Prostate gland (tissue), 2 donors: Measurements from ENCODE around the gene CNOT9. TPM values are rescaled to one million over a fixed set of nuclear protein-coding genes. Genes with fewer than 3 reads are reported as not detected.

ENCODE experiments used
- DNase-seq: peaks from one replicate; pipeline ENCODE4 v3.0.0-alpha.2; 2019; ENCODE audit warnings: low spot score
- H3K27ac ChIP-seq, 2 donors: fragments of 200-600 bp; sonication (generic); 2 replicates each; pipeline ENCODE4 v1.5.1; 2017 to 2019
- H3K27me3 ChIP-seq: fragments of 200-600 bp; sonication (generic); replicated peaks from 2 replicates; pipeline ENCODE4 v1.5.1; 2019; ENCODE audit not compliant: insufficient read depth
- H3K36me3 ChIP-seq, 2 donors: fragments of 200-600 bp; sonication (generic); 1 replicate in 1 of 2; 2 replicates in 1 of 2; pipeline versions ENCODE4 v1.5.1 to v1.8.1; 2017 to 2019
- H3K4me1 ChIP-seq: fragments of 200-600 bp; sonication (generic); replicated peaks from 2 replicates; pipeline ENCODE4 v1.5.1; 2019
- H3K4me3 ChIP-seq, 2 donors: fragments of 200-600 bp; sonication (generic); 2 replicates each; pipeline ENCODE4 v1.5.1; 2017 to 2019
- H3K9me3 ChIP-seq: fragments of 200-600 bp; sonication (generic); 2 replicates; pipeline ENCODE4 v1.5.1; 2017
- POLR2A ChIP-seq: fragments of 450-650 bp; IDR thresholded peaks from one replicate; pipeline ENCODE4 v1.6.1; 2016; ENCODE audit warnings: antibody characterized with exemption, mild to moderate bottlenecking
- POLR2AphosphoS5 ChIP-seq: sonication (generic); formaldehyde crosslinking; IDR thresholded peaks from one replicate; pipeline ENCODE4 v1.6.1; 2017; ENCODE audit warnings: antibody characterized with exemption
- WGBS: methylation state at CpG from one replicate; pipeline ENCODE4 v1.1.5; 2018; 5-methylcytosine and 5-hydroxymethylcytosine counted together
- intact Hi-C: fragments of 100-400 bp; cut with DNase I; formaldehyde crosslinking; loops from one replicate; pipeline ENCODE4 v1.14.2; 2022
- total RNA-seq, 2 donors: library from RNA; depleted of rRNA; stranded (reverse); fragments of >200 nt; gene quantifications; one replicate each; pipeline ENCODE4 v1.1.0, GENCODE V29; 2016
- TF ChIP-seq, protein P1 (sequence below), 4 experiments: fragments of 200-600 bp in 2 of 4; fragments of 450-650 bp in 2 of 4; sonication (generic) in 2 of 4; IDR thresholded peaks; 1 replicate in 3 of 4; 2 replicates in 1 of 4; pipeline ENCODE4 v1.5.1; 2016 to 2019; ENCODE audit warnings: antibody characterized with exemption in 4 of 4, mild to moderate bottlenecking in 2 of 4, moderate library complexity in 2 of 4

CNOT9 gene
- total RNA-seq, 2 donors from 2014 or later: 31.7 to 77.6 TPM

DNA sequence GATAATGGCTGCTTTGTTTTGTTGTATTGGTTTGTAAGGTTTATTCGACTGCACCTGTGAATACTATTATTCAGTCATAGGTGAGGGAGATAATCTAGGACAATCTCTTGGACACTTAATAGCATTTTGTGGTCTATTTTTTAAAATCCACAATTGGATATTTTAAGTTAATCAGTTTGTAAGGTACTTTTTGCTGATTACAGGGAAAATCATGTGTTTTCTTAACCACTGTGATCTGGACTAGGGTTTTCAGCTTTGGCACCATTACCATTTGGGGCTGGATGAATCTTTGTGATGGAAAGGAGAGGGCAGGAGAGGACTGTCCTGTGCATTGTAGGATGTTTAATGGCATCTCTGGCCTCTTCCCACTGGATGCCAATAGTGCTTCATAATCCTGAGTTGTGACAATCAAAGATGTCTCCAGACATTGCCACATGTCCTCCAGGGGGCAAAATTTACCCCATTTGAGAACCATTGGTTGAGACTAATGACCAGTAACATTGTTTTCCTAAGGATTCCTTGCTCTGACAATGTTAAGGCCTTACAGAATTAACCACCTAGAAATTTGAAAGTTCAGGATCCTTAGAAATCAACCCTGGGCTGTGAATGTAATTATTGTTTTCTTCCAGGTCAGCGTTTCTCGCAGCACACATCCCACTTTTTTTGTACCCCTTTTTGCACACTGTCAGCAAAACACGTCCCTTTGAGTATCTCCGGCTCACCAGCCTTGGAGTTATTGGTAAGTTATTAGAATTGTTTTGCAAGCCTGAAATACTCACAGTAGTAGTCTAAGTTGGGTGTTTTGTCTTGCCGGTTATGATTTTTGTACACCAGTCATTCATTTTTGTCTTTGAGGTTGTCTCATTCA is 15.6 kb downstream of the CNOT9 start:
- TF ChIP-seq POLR2A: no peak
- TF ChIP-seq POLR2AphosphoS5: no peak
- TF ChIP-seq, protein P1, sequence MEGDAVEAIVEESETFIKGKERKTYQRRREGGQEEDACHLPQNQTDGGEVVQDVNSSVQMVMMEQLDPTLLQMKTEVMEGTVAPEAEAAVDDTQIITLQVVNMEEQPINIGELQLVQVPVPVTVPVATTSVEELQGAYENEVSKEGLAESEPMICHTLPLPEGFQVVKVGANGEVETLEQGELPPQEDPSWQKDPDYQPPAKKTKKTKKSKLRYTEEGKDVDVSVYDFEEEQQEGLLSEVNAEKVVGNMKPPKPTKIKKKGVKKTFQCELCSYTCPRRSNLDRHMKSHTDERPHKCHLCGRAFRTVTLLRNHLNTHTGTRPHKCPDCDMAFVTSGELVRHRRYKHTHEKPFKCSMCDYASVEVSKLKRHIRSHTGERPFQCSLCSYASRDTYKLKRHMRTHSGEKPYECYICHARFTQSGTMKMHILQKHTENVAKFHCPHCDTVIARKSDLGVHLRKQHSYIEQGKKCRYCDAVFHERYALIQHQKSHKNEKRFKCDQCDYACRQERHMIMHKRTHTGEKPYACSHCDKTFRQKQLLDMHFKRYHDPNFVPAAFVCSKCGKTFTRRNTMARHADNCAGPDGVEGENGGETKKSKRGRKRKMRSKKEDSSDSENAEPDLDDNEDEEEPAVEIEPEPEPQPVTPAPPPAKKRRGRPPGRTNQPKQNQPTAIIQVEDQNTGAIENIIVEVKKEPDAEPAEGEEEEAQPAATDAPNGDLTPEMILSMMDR (IDR thresholded peaks at IDR 0.05): no peak
- DNase-seq: no peak
- H3K27ac ChIP-seq: no peak overlapping the region
- no peaks in the 10 kb centered on the region for H3K4me1 ChIP-seq
- H3K9me3 ChIP-seq: no peaks in the 10 kb centered on the region
- H3K27me3 ChIP-seq: no peaks in the 10 kb centered on the region
- WGBS: 96% methylated on average over 6 of the region's 6 CpGs
- peaks cover 0 to 4% of the 10 kb centered on the region in 2 donors for H3K36me3 ChIP-seq
- intact Hi-C loops: no loop called here
- no peak overlapping the region for H3K4me3 ChIP-seq

GRCh38 chr2:218585541-218585940 is 16.9 kb downstream of the CNOT9 start:
- TF ChIP-seq POLR2A (no peak), POLR2AphosphoS5 (no peak)
- TF ChIP-seq, protein P1 (IDR thresholded peaks at IDR 0.05): no peak
- 100% methylated on average over 1 of the region's 1 CpG for WGBS
- intact Hi-C loops: no loop called here
- Histone ChIP-seq H3K9me3 (no peaks in the 10 kb centered on the region), H3K4me3 (no peak overlapping the region), H3K36me3 (peaks cover 0 to 4% of the 10 kb centered on the region in 2 donors), H3K27me3 (no peaks in the 10 kb centered on the region), H3K27ac (no peak overlapping the region), H3K4me1 (no peaks in the 10 kb centered on the region)
- no peak for DNase-seq

DNA sequence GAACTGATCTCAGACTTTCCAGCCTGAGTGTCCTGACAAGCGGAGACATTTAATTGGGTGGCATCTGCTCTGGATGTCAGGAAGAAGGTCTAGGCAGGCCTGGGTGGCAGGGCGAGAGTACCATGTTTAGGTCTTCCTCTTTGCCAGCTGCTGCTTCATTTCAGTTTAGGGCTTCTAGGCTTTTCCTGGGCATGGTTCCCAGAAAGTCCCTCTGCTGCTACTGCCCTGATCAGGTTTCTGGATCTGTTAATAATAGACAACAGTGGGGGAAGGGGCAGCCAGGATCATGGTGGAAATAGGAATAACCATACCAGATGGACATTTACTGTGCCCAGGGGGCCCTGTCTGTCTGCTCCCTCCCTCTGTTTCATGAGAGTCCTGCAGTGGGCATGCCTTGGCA is 36.8 kb downstream of the CNOT9 start:
- WGBS: 59% methylated on average over 2 of the region's 2 CpGs
- intact Hi-C loops: loop anchor here (5.0 kb wide), 1 partner anchor 33 kb away; no protein-coding TSS in a partner anchor
- no peak for DNase-seq

DNA sequence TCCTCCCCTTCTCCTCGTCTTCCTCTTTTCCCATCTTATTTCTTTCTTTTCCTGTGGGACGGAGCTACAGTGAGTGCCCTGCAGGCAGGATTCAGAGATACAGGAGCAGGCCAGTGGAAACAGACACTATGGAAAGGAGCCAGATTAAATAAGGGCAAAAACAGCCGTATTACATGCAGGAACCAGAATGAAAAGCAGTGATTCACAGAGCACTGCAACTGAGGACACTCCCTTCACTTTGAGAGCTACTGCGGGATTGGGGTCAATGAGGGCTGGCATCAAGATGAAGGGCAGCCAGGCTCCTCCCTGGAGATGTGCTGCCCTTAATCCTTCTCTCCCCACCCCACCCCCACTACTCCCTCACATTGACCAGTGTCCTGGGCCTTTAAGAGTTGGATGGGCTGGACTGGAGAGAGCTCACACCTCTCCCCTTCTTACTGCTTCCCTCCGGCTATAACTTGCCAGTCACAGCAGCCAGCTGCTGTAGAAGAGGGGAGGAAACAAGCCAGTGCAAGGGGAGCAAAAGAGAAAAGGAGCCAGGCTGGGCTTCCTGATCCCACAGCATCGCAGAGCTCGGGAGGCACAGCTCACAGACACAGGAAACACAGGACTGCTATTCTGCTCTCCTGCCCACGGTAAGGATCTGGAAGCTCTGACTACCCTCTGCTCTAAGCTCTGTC is 38.9 kb downstream of the CNOT9 start, which contains the start of gene PLCD4:
Gene PLCD4 (plus strand): TSS at position 464 of the 680 bp plus-strand sequence. CDS start 7,841 bp downstream, outside the sequence.
- H3K27me3 ChIP-seq: no peaks in the 10 kb centered on the region
- no peaks in the 10 kb centered on the region for H3K36me3 ChIP-seq
- no peak within 1 kb of the TSS for H3K4me3 ChIP-seq
- no peaks in the 10 kb centered on the region for H3K4me1 ChIP-seq
- H3K27ac ChIP-seq: peak within 1 kb of the TSS in 1 of 2 donors; percentile 10
- intact Hi-C loops: loop anchor here (5.0 kb wide), 1 partner anchor 35 kb away; no protein-coding TSS in a partner anchor
- H3K9me3 ChIP-seq: no peaks in the 10 kb centered on the region
- TF ChIP-seq, protein P1 (IDR thresholded peaks at IDR 0.05): peak in 1 of 4 experiments; percentile 14
- TF ChIP-seq POLR2AphosphoS5 (no peak), POLR2A (no peak)
- 7% methylated on average over 8 of the region's 8 CpGs for WGBS
- no peak for DNase-seq

More for the DNA sequence above, 36.8 kb downstream of the CNOT9 start:
- Histone ChIP-seq H3K27me3 (no peaks in the 10 kb centered on the region), H3K9me3 (no peaks in the 10 kb centered on the region), H3K27ac (no peak overlapping the region), H3K36me3 (no peaks in the 10 kb centered on the region), H3K4me1 (no peaks in the 10 kb centered on the region), H3K4me3 (no peak overlapping the region)
- TF ChIP-seq, protein P1 (IDR thresholded peaks at IDR 0.05): no peak
- TF ChIP-seq POLR2AphosphoS5 (no peak), POLR2A (no peak)
